Amniotic epithelial cell (primary cell): ENCODE results near the gene ETDB.
"Not testable (repeated sequence)": the region's sequence is repeated elsewhere in the genome, so short reads cannot be mapped to it uniquely, and the experiment has no call there.

Source experiments
- DNase-seq: peaks from one replicate; pipeline ENCODE4 v3.0.0-alpha.2; 2010; ENCODE audit warnings: low read depth

Gene ETDB

DNA sequence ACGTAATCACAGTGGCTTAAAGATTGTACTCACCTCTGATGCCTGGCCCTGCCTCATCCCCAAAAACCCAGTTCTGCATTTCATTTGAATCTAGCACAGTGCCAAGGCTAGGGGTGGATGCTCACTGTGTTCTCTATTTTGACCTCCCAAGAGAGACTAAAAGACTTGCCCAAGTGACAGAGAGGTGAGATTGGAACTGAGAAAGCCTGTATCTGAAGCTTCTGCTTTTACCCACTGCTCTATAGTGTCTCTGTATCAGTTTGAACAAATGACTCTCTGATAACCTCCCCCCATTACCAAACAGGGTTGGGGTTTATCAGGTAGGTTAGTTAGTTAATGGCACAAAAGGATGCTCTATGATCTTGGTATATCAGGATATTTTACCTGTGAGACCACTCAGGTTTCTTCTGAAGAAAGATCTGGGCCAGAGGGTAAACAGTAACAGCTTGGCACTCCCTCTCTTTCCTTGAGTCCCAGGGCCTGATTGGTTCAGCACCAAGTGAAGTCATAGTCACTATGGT lies at the start of gene ETDB:
Gene ETDB (minus strand): TSS at position 471 of the 521 bp plus-strand sequence. CDS start 1,265 bp downstream, outside the sequence.
- DNase-seq: not testable (repeated sequence)

DNA sequence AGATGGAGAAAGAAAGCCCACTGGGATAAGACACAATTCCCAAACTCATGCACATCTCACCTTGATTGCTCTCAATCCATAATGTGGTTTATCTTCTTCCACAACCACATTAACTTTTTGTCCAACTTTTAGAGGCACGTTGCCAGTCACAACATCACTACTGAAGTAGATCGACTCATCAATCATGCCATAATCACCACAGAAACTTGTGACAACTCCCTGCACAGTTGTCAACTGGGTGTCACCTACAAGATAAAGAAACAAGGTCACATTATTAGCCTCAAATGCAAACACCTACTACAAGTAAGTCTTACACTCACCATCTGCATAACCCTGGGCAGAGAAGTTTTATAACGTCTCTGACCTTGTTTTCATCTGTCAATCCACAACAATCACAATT lies 49.2 kb upstream of the ETDB start:
- not testable (repeated sequence) for DNase-seq

GRCh38 chrX:135168486-135168885 lies 48.2 kb upstream of the ETDB start:
- DNase-seq: peak; percentile 1

DNA sequence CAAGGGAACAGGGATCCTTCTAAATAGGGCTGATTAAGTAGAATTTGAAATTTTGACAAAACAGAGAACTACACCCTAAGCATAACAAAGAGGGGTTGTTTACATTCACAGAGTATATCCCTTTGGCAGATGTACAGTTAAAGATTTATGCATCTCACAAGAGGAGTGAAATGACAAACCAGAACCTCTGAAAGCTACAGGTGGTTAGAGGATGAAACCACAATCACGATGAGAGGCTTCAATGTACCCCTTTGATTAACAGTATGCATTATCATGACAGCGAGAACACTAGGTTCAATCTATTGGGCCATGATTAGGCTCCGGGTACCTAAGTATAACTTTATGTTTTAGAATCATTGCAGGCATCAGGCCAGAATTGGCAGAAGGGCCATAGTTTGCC lies 34.4 kb upstream of the ETDB start:
- DNase-seq: not testable (repeated sequence)

GRCh38 chrX:135126145-135126544 lies 5.8 kb upstream of the ETDB start:
- DNase-seq: not testable (repeated sequence)

- not testable (repeated sequence) for DNase-seq
Observed at GRCh38 chrX:135116064-135116463, 4.3 kb downstream of the ETDB start.

DNA sequence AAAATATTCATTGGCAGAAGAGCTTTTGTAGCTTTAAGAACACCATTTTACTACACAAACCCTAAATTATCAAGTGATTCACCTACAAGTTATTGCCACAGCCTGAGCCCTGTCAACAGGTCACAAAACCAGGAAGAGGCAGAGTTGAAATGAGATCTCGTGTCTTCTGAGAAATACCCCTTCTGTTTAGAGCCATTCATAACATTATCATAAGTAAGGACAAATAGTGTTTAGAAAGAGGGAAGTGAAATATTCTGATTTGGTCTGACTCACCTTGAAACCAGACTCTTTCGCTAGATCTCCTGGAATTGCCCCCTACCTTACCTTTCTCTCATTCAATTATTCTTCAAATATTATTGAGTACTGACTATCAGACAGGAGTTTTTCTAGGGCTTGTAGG lies 5.9 kb downstream of the ETDB start:
- no peak for DNase-seq

- DNase-seq: no peak
Observed at GRCh38 chrX:135112743-135113142, 7.6 kb downstream of the ETDB start.

- DNase-seq: peak; percentile 21
Observed at GRCh38 chrX:135112096-135112729, 8.1 kb downstream of the ETDB start.

DNA sequence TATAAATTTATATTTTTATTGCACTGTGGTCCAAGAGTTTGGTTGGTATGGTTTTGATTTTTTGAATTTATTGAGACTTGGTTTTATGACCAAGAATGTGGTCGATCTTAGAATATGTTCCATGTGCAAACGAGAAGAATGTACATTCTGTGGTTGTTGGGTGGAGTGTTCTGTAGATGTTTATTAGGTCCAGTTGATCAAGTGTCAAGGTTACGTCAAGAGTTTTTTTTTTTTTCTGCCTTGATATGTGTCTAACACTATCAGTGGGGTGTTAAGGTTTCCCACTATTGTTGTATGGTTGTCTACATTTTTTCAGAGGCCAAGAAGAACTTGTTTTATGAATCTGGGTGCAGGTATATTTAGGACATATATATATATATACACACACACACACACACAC lies 10.8 kb downstream of the ETDB start:
- no peak for DNase-seq

DNA sequence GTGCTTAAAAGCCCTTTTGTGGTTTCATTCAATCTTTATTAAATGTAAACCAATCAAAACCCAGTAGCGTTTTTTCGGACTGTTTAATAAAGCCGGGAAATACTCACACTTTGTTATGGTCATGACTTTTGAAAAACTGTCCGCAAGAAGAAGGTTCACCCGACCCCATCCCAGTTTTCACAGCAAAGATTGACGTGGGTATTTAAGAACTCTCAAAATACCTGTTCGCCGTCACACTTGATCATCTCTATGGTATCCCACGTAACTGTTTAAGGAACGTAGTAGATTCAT lies 20.9 kb downstream of the ETDB start:
- no peak for DNase-seq

DNA sequence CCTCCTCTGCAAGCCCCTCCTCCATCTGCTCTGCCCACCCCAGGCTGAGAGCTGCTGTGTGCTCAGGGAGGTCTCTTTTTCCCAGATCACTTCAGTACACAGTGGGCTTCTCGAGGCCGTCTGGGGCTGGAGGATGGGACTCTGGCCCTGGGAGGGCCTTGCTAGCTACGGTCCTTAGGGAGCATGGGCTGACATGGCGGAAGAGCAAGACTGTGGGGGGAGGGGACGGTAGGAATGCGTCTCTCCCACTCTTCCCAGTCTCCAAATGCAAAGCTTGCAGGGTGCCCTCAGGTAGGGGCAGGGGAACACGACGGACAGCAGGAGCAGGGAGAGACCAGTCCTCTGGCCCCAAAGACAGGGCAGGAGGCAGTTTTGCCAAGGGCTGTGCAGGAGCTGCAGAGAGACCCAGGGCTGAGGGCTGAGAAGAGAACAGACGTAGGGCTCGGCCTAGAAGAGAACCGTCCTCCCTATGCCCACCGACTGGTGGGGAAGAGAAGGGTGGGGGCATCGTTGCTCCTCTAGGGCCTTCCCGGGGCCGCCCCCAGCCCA lies 23.1 kb downstream of the ETDB start:
- peak; percentile 3 for DNase-seq

DNA sequence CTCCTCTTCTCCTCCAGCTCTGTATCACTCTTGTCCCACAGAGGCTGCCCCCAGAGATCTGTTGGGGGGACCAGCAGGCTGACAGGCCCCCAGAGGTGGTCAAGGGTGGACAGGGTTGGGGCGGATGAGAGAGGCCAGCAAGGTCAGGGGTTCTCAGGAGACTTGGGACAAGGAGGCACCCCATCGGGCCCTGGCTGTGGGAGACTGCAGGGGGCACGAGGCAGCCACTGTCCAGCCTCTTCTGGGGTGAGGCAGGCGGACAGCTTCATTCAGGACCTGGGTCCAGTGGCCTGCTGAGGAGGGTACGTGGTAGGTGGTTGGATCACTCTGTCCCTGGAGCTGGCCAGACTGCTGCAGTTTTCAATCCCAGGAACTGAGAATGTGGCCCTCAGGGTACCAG lies 24.6 kb downstream of the ETDB start:
- no peak for DNase-seq

GRCh38 chrX:135094726-135095125 lies 25.6 kb downstream of the ETDB start:
- peak; percentile 48 for DNase-seq

GRCh38 chrX:135089126-135089525 lies 31.2 kb downstream of the ETDB start:
- no peak for DNase-seq

- no peak for DNase-seq
Observed at GRCh38 chrX:135087867-135088266, 32.5 kb downstream of the ETDB start.

DNA sequence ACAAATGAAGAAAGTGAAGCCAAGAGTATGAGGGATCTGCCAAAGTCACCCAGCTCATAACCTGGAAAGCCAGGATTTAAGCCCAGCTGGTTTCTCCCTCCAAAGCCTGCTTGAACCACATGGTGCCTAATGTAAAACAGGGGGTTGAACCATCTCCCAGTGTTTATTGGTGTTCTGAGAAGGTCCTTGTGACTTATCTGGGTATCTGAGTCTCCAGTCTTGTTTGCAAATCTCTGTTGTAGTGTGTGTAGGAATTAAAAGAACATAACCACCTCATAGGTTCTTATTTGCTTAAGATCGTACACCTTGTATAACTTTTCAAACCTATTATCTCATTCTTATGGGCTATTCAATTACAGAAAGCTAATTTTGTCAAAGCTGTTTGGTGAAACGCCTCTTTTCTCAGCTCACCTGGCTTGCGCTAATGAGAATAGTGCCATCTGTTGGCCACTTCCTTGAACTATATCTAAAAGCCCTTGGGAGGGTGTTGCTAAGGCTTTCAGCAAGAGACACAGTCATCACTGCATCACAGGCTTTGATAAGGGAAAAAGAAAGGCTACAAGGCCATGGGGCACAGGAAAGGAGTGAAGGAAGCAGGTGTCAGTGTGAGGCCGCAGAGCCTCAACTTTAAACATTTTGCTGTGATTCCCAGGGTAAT lies 34.0 kb downstream of the ETDB start:
- peak; percentile 73 for DNase-seq

DNA sequence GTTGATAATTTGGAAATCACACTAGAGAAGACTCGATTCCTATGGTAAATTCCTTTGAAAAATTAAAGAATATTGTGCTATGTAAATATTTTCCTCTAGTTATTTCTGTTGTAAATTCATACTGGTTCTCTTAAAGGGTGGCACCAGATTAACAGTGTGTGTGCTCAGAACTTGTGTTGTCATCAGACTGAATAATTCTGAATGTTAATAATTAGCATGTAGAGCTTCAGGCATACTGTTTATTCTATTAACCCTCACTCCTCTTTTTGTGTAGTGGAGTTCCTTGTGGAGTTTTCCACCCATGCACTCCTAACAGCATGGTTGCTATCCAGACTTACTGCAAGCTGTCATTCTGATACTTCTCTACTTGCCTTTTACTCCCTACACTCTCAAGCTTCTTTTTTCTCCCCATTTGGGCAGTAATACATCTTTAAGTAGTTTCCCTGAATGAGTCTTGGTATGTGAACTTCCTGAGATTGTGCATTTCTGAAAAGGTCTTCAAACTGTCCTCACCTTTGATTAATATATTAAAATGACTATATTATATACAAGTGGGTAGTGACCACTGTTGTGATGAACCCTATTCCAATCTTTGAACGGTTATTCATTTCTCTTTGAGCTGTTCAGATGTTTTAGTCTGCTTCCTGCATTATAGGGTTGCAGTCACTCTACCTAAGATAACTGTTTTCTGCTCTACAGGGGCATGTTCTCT lies 38.5 kb downstream of the ETDB start:
- no peak for DNase-seq
